ENCODE measurements around the gene OASL. TPM values are rescaled to one million over a fixed set of nuclear protein-coding genes. Genes with fewer than 3 reads are reported as not detected.

The OASL gene
- total RNA-seq, 1 experiment from 2014 or later = not detected

GRCh38 chr12:121001060-121001459 lies 38.0 kb downstream of the OASL start:
- H2BK12ac ChIP-seq (ENCODE audit: insufficient read length, low read depth, low read length) = no peak overlapping the region
- no peak overlapping the region for H4K5ac ChIP-seq (ENCODE audit: insufficient read length, low read depth, low read length)
- H2AK5ac ChIP-seq (ENCODE audit: insufficient read length, low read length) = no peak overlapping the region
- H4K91ac ChIP-seq (ENCODE audit: insufficient read length, low read depth, low read length) = no peak overlapping the region
- no peak overlapping the region for H2BK15ac ChIP-seq (ENCODE audit: low read depth, low read length)
- H3K23ac ChIP-seq (ENCODE audit: insufficient read length, low read depth, low read length) = no peak overlapping the region
- H3K79me2 ChIP-seq (ENCODE audit: insufficient read depth, low read length) = no peaks in the 10 kb centered on the region
- H2BK5ac ChIP-seq (ENCODE audit: insufficient read length, low read length) = no peak overlapping the region
- Mint-ChIP-seq H3K9me3 (no peaks in the 10 kb centered on the region), H3K36me3 (ENCODE audit: insufficient read depth in 1 of 3, low read depth in 3 of 3) (peaks cover 20 to 35% (median 34%) of the 10 kb centered on the region in 3 experiments), H3K4me1 (peaks cover 6 to 10% of the 10 kb centered on the region in 2 experiments), H3K27me3 (ENCODE audit: low read depth) (no peaks in the 10 kb centered on the region), H3K27ac (no peak overlapping the region), H3K4me3 (no peak overlapping the region)
- TF ChIP-seq CTCF (conservative IDR thresholded peaks at IDR 0.05) = no peak
- H4K20me1 ChIP-seq (ENCODE audit: control insufficient read depth, insufficient read depth, insufficient read length) = no peaks in the 10 kb centered on the region
- H3T11ph ChIP-seq (ENCODE audit: low read length) = no peak overlapping the region
- H3K18ac ChIP-seq (ENCODE audit: insufficient read length, low read depth, low read length) = no peak overlapping the region
- no peaks in the 10 kb centered on the region for H3K23me2 ChIP-seq (ENCODE audit: insufficient read length, low read depth, low read length, poor library complexity, severe bottlenecking)
- no peaks in the 10 kb centered on the region for H3K4me1 ChIP-seq (ENCODE audit: insufficient read depth, low read length)
- no peak overlapping the region for H2BK20ac ChIP-seq (ENCODE audit: low read depth, low read length, poor library complexity, severe bottlenecking)
- WGBS (ENCODE audit: extremely low coverage, insufficient read length, low lambda C conversion rate) = no CpG with 5 or more reads among the region's 11 CpGs
- no peaks in the 10 kb centered on the region for H3K27me3 ChIP-seq (ENCODE audit: insufficient read depth, low read length)
- H3K79me1 ChIP-seq (ENCODE audit: insufficient read depth, low read depth, low read length, poor library complexity, severe bottlenecking) = no peaks in the 10 kb centered on the region
- H2BK120ac ChIP-seq (ENCODE audit: low read depth, low read length, poor library complexity, severe bottlenecking) = no peak overlapping the region
- DNase-seq = no peak
- no peaks in the 10 kb centered on the region for H3K9me3 ChIP-seq (ENCODE audit: control insufficient read depth, low read depth, low read length)
- H3K9ac ChIP-seq (ENCODE audit: extremely low read depth, insufficient read length, low read length) = no peak overlapping the region
- no peak overlapping the region for H3K14ac ChIP-seq (ENCODE audit: insufficient read depth, low read length)
- H3K27ac ChIP-seq (ENCODE audit: insufficient read length, low read depth, low read length) = no peak overlapping the region
- H3K4ac ChIP-seq (ENCODE audit: low read depth, low read length) = no peak overlapping the region
- H3K4me2 ChIP-seq (ENCODE audit: insufficient read depth, insufficient read length, low read length) = no peak overlapping the region
- no peak overlapping the region for H4K8ac ChIP-seq (replicated peaks; ENCODE audit: insufficient read length, low read depth, low read length)
- no peak overlapping the region for H2AFZ ChIP-seq (ENCODE audit: low read length)
- no peak overlapping the region for H3K56ac ChIP-seq (ENCODE audit: insufficient read length, low read depth, low read length)

Data from H9 (cell line).